ENCODE data around the gene HSD17B8.

GRCh38 chr6:33215271-33216116 lies 11.0 kb downstream of the HSD17B8 start:
- TF ChIP-seq GATA2 (IDR thresholded peaks at IDR 0.05; ENCODE audit: low read depth, low read length) (no peak), GATA3 (IDR thresholded peaks at IDR 0.05; ENCODE audit: low read depth, low read length) (no peak)

All from SH-SY5Y (cell line).